VCaP (cell line): Measurements from ENCODE around the gene BFSP1.

ENCODE experiments used
- H3K27ac ChIP-seq: fragments of 450-650 bp; 2 replicates; pipeline ENCODE4 v1.5.1; 2017
- TF ChIP-seq, protein P1 (sequence below): fragments of 450-650 bp; conservative IDR thresholded peaks from 2 replicates; pipeline ENCODE4 v1.5.1; 2017; ENCODE audit warnings: mild to moderate bottlenecking, moderate library complexity

BFSP1 gene

DNA sequence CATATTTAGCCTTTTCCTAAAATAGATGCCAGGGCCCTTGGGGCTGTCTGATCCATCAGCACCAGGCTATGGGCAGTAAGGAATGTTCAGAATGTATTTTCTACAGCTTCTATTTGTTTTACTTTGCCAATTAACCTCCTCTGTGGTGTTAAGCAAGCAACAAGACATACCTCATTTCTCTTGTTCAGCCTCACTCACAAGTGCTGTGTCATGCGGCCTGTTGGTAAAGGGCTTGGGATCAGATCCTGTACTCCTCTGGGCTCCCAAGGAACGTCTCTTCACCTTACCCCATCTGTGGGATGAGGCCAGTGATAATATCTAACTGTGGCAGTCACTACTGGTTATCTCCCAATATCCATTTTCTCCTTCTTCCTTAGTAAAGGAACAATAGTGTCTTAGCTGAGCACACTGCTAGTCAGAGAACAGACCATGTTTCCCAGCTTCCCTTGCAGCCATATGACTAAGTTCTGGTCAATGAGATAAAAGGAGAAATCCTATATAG, 31.7 kb upstream of the BFSP1 start:
- H3K27ac ChIP-seq, result 0 out of 2 replicates have a peak overlapping the region, but pooled peaks have one; percentile 4
- TF ChIP-seq, protein P1, sequence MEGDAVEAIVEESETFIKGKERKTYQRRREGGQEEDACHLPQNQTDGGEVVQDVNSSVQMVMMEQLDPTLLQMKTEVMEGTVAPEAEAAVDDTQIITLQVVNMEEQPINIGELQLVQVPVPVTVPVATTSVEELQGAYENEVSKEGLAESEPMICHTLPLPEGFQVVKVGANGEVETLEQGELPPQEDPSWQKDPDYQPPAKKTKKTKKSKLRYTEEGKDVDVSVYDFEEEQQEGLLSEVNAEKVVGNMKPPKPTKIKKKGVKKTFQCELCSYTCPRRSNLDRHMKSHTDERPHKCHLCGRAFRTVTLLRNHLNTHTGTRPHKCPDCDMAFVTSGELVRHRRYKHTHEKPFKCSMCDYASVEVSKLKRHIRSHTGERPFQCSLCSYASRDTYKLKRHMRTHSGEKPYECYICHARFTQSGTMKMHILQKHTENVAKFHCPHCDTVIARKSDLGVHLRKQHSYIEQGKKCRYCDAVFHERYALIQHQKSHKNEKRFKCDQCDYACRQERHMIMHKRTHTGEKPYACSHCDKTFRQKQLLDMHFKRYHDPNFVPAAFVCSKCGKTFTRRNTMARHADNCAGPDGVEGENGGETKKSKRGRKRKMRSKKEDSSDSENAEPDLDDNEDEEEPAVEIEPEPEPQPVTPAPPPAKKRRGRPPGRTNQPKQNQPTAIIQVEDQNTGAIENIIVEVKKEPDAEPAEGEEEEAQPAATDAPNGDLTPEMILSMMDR, result no peak

DNA sequence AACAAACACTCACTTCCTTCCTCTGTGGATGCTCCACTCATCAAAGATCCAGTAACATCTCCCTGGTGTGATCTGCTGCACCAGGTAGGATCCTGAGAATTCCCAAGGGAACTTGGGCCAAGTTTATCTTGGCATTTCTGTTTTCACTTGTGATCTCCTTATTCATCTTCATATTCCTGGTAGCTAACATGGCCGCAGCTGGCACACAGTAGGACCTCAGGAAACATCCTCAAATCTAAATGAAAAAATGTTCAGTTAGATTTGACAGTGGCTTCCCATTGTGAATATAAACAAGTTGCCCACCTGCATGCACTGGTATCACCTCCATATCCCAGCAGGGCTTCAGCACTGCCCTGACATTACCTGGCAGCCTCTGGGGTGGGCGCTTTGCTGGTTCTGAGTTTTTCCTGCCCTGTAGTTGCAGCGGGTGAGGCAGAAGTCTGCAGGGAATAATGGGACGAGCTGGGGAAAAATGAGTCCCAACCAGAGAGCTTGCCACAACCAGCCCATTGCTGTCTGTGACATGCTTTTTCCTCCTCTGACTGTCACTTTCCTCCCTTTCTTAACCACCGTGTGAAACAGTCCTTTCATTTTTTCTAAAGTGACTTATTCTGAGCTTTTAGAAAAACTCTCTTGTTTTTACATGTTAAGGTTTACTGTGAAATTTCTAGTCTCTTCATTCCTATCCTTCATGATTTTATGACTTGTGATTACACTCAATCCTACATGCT, 29.3 kb upstream of the BFSP1 start:
- no peak overlapping the region for H3K27ac ChIP-seq
- TF ChIP-seq, protein P1, result no peak

DNA sequence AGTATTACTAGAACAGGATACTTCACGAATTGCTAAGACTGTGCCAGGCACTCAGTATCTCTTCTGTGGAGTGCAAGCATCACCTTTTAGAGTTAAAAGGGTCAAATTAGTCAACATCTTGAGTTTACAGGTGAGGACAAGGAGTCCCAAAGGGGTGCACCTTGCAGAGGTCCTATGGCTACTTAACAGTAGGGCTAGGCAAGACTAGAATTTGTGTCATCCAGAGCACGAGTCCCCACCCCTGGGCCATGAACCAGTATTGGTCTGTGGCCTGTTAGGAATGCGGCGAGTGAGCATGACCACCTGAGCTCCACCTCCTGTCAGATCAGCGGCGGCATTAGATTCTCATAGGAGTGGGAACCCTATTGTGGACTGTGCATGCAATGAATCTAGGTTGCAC, 28.2 kb upstream of the BFSP1 start:
- TF ChIP-seq, protein P1, result no peak
- peak overlapping the region; percentile 100 for H3K27ac ChIP-seq

DNA sequence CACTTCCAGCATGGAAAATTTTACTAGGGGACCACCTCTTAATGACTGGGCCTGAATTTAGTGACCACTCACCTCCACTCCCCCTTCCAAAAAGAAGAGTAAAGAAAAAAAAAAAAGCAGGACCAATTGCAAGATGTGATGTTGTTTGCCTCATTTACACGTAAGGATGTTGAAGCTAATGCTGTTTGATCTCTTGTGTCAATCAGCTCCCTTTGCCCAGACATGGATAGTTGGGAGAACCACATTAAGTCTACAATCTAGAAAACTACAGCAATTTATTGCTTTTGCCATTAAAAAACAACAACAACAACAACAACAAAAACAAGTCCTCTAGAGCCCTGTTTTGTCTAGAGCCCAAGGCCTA, 27.7 kb upstream of the BFSP1 start:
- TF ChIP-seq, protein P1, result no peak
- peak overlapping the region; percentile 100 for H3K27ac ChIP-seq

DNA sequence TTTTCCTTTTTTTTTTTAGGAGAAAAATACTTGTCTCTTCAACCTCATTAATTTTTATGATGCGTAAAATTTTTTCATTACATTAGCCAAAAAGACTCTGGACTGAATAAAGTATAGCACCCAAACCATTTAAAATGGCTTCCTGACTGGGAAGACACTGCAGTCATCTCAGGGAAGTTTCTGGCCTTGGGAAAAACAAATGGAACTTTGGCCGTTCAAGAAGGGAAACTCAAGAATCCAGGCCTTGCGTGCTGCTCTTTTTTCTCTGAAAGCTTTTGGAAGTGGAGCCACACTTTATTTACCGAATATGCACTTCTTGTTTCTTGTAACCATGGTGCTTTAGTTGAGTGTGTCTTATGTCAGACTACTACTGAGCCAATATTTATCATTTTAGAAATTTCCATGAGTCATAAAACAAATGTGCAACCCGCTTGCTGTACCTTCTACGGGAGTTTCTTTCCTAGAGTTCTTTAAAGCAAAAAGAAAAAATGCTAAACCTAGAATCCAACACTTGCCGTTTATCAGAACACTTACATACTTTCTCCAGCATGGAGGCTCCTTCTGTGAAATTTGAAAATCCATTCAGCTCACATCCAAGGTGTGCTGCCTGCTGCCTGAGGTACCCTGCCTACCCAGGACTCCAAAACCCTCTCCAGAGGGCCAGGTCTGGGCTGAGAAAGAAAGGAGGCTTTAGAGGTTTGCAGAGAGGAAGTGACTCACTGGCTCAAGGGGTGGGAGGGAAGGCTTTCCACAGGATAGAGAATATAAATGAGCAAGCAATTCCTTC, 27.2 kb upstream of the BFSP1 start:
- TF ChIP-seq, protein P1, result no peak
- peak overlapping the region; percentile 100 for H3K27ac ChIP-seq

DNA sequence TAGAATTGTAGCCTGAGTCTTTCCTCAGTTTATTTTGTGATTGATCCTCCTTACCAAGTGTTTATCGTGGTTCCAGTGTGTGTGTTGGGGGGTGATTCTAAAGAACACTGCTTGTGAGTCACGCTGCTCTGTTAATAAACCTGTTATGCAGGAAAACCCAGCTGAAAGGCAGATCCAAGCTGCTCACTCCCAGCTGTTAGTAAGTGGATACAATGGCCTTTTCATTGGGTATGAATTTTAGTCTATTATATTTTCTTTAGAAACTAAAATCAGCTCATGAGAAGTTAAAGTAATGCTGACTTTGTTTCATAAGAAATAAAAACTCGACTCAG, 26.5 kb upstream of the BFSP1 start:
- TF ChIP-seq, protein P1, result no peak
- H3K27ac ChIP-seq, result peak overlapping the region; percentile 100

DNA sequence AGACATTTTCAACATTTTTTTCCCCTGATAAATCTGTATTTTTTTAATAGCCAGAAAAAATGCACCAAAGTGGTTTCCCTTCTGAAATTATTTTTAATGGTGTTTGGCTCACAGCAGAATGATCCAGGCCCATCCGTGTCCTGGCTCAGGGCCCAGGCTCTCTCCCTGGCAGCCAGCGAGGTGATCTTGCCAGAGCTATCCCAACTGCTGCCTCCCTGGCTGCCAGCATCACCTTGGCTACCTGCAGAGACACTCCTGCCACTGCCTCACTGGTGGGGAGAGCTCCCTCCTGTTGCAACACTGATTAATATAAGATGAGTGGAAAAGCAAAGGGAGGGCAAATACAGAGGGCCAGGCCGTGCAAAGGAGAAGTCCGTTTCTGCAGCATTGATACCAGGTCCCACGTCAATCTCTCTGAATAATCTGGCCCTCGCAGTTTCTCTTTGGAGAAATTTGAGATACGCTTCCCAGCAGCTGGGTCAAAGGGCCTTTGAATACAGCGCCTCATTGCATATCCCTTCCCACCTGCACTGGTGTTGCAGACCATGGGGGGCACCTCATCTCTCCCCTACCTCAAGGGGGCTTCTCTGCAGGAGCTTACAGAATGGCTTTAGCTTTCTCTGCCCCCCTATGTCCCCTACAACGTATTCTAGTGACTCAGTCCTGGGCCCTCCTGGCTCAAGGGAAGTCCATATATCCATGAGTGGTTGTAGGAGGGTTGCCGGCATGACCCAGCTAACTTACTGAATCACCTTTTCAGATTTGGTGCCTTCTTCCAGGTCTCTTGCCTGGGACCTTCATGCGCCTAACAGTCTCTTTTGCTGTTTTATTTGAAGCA, 25.9 kb upstream of the BFSP1 start:
- TF ChIP-seq, protein P1, result no peak
- H3K27ac ChIP-seq, result peak overlapping the region; percentile 100
